ENCODE data around the gene TGIF1.

Gene TGIF1

GRCh38 chr18:3434685-3435084, 15.3 kb upstream of the TGIF1 start:
- DNase-seq (ENCODE audit: low spot score), result no peak

- DNase-seq (ENCODE audit: low spot score), result no peak
Observed at GRCh38 chr18:3440341-3440740, 9.6 kb upstream of the TGIF1 start.

GRCh38 chr18:3441290-3441689, 8.7 kb upstream of the TGIF1 start:
- no peak for DNase-seq (ENCODE audit: low spot score)

- no peak for DNase-seq (ENCODE audit: low spot score)
Observed at GRCh38 chr18:3442919-3443318, 7.1 kb upstream of the TGIF1 start.

- no peak for DNase-seq (ENCODE audit: low spot score)
Observed at GRCh38 chr18:3444296-3444695, 5.7 kb upstream of the TGIF1 start.

- DNase-seq (ENCODE audit: low spot score), result no peak
Observed at GRCh38 chr18:3444954-3445353, 5.0 kb upstream of the TGIF1 start.

- DNase-seq (ENCODE audit: low spot score), result no peak
Observed at GRCh38 chr18:3447068-3447894, 2.7 kb upstream of the TGIF1 start.

GRCh38 chr18:3447895-3448837, 1.8 kb upstream of the TGIF1 start:
- DNase-seq (ENCODE audit: low spot score), result peak; percentile 93

- peak; percentile 50 for DNase-seq (ENCODE audit: low spot score)
Observed at GRCh38 chr18:3448838-3449511, 997 bp upstream of the TGIF1 start.

GRCh38 chr18:3449512-3450011, 410 bp upstream of the TGIF1 start:
- peak; percentile 66 for DNase-seq (ENCODE audit: low spot score)

GRCh38 chr18:3450799-3451182, 819 bp downstream of the TGIF1 start:
- DNase-seq (ENCODE audit: low spot score), result no peak

GRCh38 chr18:3451183-3451988, 1.4 kb downstream of the TGIF1 start:
- DNase-seq (ENCODE audit: low spot score), result peak; percentile 88

- no peak for DNase-seq (ENCODE audit: low spot score)
Observed at GRCh38 chr18:3451989-3452749, 2.2 kb downstream of the TGIF1 start.

- DNase-seq (ENCODE audit: low spot score), result no peak
Observed at GRCh38 chr18:3452750-3453539, 3.0 kb downstream of the TGIF1 start.

- DNase-seq (ENCODE audit: low spot score), result peak; percentile 28
Observed at GRCh38 chr18:3453540-3454364, 3.8 kb downstream of the TGIF1 start.

GRCh38 chr18:3454365-3455089, 4.6 kb downstream of the TGIF1 start:
- peak; percentile 63 for DNase-seq (ENCODE audit: low spot score)

- no peak for DNase-seq (ENCODE audit: low spot score)
Observed at GRCh38 chr18:3455090-3455635, 5.2 kb downstream of the TGIF1 start.

Measured in HuH-7 (cell line).